Activated effector memory CD4-positive, alpha-beta T cell treated with Interleukin-2 at 50 U/mL for 16 hours (primary cell): Measurements from ENCODE around the gene PRR11.
"Not testable (repeated sequence)": the region's sequence is repeated elsewhere in the genome, so short reads cannot be mapped to it uniquely, and the experiment has no call there.

Experiments used
- DNase-seq: peaks from one replicate; pipeline ENCODE4 v3.0.0-alpha.2; 2020

PRR11 gene

GRCh38 chr17:59152925-59153324 is 2.6 kb upstream of the PRR11 start:
- DNase-seq: no peak

DNA sequence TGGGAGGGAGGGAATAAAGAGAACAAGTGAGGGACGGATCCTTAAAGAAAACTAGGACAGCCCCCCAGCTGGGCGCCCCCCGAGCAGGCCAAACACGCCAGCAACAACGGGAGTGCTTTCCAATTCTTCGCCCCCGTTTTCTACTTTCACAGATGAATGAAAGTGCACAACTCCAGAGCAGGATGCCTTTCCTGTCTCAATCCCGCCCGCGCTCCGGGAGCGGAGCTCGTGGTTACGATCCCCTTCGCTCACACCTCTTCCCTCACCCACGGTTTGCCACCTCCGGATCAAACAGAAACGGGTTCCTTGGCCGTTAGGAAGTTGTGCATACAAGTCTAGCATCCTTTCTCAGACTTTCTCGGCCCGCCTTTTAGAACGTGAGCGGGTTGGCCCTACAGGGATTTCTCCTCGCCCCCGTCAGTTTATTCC is 1.2 kb upstream of the PRR11 start:
- no peak for DNase-seq

GRCh38 chr17:59154721-59155438 is 666 bp upstream of the PRR11 start, which contains the start of gene SKA2:
TSS of gene SKA2 (minus strand) at chr17:59155186. CDS start at chr17:59155163, 23 bp downstream.
- peak; percentile 96 for DNase-seq

DNA sequence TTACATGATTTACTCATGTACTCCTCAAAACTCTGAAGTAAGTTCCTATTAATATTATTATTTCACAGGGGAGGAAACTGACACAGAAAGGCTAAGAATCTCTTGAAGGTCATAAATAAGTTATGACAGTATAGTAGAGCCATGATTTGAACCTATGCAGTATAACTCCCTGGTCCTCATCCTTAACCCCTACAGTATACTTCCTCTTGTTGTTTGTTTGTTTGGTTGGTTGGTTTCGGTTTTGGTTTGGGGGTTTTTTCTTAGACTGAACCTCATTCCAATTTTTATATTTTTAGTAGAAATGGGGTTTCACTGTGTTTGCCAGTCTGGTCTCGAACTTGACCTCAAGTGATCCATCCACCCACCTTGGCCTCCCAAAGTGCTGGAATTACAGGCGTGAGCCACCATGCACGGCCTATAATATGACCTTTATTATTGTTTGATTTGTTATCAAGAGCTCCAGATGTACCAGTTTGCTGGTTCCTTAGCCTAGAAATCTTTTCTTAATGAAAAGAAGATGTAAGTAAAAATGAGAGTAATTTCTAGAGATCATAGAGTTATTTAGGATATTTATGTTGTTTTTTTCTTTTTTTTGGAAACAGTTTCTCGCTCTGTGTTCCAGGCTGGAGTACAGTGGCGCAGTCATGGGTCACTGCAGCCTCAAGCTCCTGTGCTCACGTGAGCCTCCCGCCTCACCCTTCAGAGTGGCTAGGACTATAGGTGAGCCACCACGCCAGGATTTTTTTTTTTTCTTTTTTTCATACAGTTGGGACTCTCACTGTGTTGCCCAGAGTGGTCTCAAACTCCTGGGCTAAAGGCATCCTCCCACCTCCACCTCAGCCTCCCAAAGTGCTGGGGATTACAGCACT is 4.8 kb downstream of the PRR11 start:
- no peak for DNase-seq

DNA sequence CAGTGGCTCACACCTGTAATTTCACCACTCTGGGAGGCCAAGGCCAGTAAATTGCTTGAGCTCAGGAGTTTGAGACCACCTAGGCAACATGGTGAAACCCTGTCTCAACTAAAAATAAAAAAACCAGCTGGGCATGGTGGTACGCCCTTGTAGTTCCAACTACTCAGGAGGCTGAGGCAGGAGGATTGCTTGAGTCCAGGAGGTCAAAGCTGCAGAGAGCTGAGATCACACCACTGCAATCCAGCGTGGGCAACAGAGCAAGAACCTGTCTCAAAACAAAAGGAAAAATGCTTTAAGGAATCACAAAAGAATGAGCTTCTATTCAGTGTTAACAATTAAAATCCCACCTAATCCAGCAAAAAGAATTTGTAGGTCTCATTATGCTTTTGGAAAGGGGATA is 5.9 kb downstream of the PRR11 start:
- DNase-seq: no peak

- peak; percentile 18 for DNase-seq
Observed at GRCh38 chr17:59165933-59166342, 10.4 kb downstream of the PRR11 start.

GRCh38 chr17:59167571-59168001 is 12.0 kb downstream of the PRR11 start:
- no peak for DNase-seq

DNA sequence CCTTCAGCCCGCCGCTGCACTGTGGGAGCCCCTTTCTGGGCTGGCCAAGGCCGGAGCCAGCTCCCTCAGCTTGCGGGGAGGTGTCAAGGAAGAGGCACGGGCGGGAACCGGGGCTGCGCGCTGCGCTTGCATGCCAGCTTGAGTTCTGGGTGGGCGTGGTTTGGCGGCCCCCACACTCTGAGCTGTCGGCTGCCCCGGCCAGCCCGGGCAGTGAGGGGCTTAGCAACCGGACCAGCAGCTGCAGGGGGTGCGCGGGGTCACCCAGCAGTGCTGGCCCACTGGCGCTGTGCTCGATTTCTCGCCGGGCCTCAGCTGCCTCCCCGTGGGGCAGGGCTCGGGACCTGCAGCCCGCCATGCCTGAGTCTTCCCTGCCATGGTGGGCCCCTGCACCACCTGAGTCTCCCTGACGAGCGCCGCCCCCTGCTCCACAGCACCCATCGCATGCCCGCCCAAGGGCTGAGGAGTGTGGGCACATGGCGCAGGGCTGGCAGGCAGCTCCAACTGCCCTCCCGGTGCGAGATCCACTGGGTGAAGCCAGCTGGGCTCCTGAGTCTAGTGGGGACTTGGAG is 17.0 kb downstream of the PRR11 start:
- no peak for DNase-seq

DNA sequence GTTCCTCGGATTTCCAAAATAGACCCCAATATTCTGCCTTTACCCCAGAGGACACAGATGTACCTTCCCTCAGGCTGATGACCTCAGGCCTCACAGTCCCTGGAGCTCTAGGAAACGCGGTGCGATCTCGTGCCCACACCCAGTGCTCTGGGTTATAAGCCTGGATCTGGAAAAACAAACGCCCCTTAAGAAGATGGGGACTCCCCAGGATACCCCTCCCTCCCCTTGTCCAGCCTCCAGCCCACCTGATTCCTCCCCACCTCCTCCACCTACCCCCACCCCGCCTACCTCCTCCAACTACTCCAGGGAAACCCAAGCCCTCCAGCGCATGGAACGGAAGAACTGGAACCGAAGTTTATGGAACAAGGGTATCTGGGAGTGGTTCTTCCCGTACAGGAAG is 19.1 kb downstream of the PRR11 start:
- DNase-seq: no peak

GRCh38 chr17:59175076-59175475 is 19.5 kb downstream of the PRR11 start:
- no peak for DNase-seq

DNA sequence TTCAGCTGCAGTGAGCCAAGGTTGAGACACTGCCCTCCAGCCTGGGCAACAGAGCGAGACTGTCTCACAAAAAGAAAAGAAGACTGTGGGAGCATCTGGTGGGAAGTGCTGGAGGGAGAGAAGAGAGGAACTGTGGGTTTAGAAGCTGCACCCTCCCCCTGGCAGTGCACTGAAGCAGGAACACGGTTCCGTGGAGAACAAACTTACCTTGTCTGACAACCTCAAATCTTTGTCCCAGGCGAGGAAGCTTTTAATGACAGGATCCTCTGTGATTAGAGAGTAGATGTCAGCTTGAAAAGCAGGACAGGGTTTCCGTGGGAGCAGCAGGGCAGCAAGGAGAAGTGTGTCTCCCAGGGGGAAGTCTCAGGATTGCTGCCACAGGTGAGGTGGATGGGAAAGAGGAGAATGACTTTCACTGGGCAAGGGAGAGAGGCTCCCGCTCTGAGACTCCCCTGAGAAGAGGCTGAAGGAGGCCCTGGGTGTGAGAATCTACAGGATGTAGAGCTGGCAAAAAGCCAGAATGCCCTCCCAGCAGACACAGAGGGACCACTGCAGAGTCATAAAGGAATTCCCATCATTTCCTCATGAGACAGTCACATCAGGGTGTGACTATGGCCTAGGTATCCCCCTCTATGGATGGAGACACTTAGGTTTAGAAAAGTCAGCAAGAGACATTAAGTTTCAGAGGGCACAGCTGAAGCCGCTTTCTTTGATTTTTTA is 22.9 kb downstream of the PRR11 start:
- no peak for DNase-seq

- not testable (repeated sequence) for DNase-seq
Observed at GRCh38 chr17:59179601-59180000, 24.1 kb downstream of the PRR11 start.

- no peak for DNase-seq
Observed at GRCh38 chr17:59180626-59181025, 25.1 kb downstream of the PRR11 start.

DNA sequence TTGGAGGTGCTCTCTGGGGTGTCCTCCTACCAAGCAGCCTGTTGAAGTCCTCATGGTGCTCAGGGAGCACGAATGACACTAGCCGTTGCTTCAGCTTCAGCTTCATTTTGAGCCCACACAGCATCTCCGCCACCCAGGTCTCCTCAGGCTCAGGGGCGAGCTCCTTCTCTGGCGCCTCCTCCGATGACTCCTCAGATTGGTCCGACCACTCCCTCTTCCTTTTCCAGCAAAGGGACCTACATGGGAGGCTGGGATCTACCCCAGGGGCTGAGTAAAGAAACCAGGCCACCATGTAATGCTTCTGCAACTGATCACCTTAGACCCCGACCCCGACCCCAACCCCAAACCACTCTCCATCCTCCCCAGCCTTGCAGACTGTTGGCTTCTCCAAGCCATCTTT is 25.9 kb downstream of the PRR11 start:
- DNase-seq: no peak

GRCh38 chr17:59185997-59186396 is 30.5 kb downstream of the PRR11 start:
- DNase-seq: no peak

GRCh38 chr17:59186850-59187249 is 31.3 kb downstream of the PRR11 start:
- DNase-seq: no peak

- no peak for DNase-seq
Observed at GRCh38 chr17:59190806-59191205, 35.3 kb downstream of the PRR11 start.

- no peak for DNase-seq
Observed at GRCh38 chr17:59193336-59193862, 37.9 kb downstream of the PRR11 start.

- no peak for DNase-seq
Observed at GRCh38 chr17:59199398-59199797, 43.9 kb downstream of the PRR11 start.

DNA sequence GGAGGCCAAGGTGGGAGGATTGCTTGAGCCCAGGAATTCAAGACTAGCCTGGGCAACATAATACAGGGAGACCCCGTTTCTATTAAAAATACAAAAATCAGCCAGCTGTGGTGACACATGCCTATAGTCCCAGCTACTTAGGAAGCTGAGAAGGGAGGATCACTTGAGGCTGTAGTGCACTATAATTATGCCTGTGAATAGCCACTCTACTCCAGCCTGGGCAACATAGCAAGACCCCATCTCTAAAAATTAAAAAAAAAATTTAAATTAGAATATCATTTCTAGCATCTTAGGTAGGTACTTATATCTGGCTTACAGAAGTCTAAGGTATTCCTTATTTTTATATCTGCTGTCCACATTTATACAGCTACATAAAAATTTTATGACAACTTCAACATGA is 46.8 kb downstream of the PRR11 start:
- DNase-seq: no peak

GRCh38 chr17:59219370-59219769 is 63.8 kb downstream of the PRR11 start:
- no peak for DNase-seq

DNA sequence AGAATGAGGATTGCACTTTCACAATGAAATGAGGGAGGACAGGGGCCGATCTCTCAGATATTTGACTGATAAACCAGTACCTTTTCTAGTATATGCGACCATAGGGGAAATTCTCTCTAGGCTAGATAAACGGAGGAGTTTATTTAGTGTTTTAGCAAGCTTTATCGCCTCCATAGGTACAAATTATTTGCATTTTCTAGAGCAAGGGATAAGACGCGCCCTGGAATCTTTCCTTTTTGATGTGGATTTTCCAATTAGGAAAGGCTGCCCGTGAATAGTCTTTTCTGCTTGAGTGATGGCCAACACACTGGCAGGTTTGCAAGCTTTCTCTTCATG is 64.4 kb downstream of the PRR11 start:
- no peak for DNase-seq
